HepG2 (cell line): ENCODE measurements around the gene BCO1. TPM values are rescaled to one million over a fixed set of nuclear protein-coding genes. Genes with fewer than 3 reads are reported as not detected.

Source experiments
- ELK4 ChIP-seq: sonication (generic); formaldehyde crosslinking; IDR thresholded peaks from 2 replicates; pipeline ENCODE4 v1.9.0; 2021; ENCODE audit warnings: missing genetic modification reagents, borderline replicate concordance
- ERF ChIP-seq: IDR thresholded peaks from 2 replicates; pipeline ENCODE4 v1.6.1; 2018; ENCODE audit warnings: missing biosample characterization, missing genetic modification reagents
- GPBP1L1 ChIP-seq: sonication (generic); formaldehyde crosslinking; IDR thresholded peaks from 2 replicates; pipeline ENCODE4 v1.5.0; 2020; ENCODE audit warnings: mild to moderate bottlenecking, missing genetic modification reagents
- HIC2 ChIP-seq: sonication (generic); formaldehyde crosslinking; IDR thresholded peaks from 2 replicates; pipeline ENCODE4 v1.9.0; 2022; ENCODE audit warnings: low read depth, missing genetic modification reagents
- HNF4A ChIP-seq: sonication (generic); formaldehyde crosslinking; IDR thresholded peaks from 2 replicates; pipeline ENCODE4 v1.4.0; 2020; ENCODE audit warnings: missing genetic modification reagents
- KDM2A ChIP-seq: sonication (generic); formaldehyde crosslinking; IDR thresholded peaks from 2 replicates; pipeline ENCODE4 v1.4.0; 2020; ENCODE audit warnings: low read depth, missing genetic modification reagents, borderline replicate concordance
- MLLT10 ChIP-seq: sonication (generic); formaldehyde crosslinking; IDR thresholded peaks from 2 replicates; pipeline ENCODE4 v1.4.0; 2020; ENCODE audit warnings: missing genetic modification reagents
- MZF1 ChIP-seq: sonication (generic); formaldehyde crosslinking; IDR thresholded peaks from 2 replicates; pipeline ENCODE4 v1.8.1; 2023; ENCODE audit warnings: mild to moderate bottlenecking, missing genetic modification reagents, borderline replicate concordance
- NCOA5 ChIP-seq: sonication (generic); formaldehyde crosslinking; IDR thresholded peaks from 2 replicates; pipeline ENCODE4 v1.4.0; 2020; ENCODE audit warnings: missing genetic modification reagents
- NR2C2 ChIP-seq: sonication (generic); formaldehyde crosslinking; IDR thresholded peaks from 2 replicates; pipeline ENCODE4 v1.4.0; 2020; ENCODE audit warnings: missing genetic modification reagents, mild to moderate bottlenecking, moderate library complexity, borderline replicate concordance
- PITX1 ChIP-seq: sonication (generic); formaldehyde crosslinking; IDR thresholded peaks from 2 replicates; pipeline ENCODE4 v1.5.1; 2020; ENCODE audit warnings: mild to moderate bottlenecking, missing genetic modification reagents
- RXRA ChIP-seq: sonication (generic); formaldehyde crosslinking; IDR thresholded peaks from 2 replicates; pipeline ENCODE4 v1.5.1; 2020; ENCODE audit warnings: missing genetic modification reagents
- SOX6 ChIP-seq, 2 experiments: fragments of 450-650 bp in 1 of 2; sonication (generic) in 1 of 2; formaldehyde crosslinking in 1 of 2; IDR thresholded peaks; 2 replicates each; pipeline versions ENCODE4 v1.4.0 to v1.6.1; 2017 to 2020; ENCODE audit warnings: antibody characterized with exemption in 1 of 2, mild to moderate bottlenecking in 1 of 2, missing genetic modification reagents in 1 of 2
- STAG1 ChIP-seq: sonication (generic); formaldehyde crosslinking; IDR thresholded peaks from 2 replicates; pipeline ENCODE4 v1.4.0; 2020; ENCODE audit warnings: missing genetic modification reagents
- TCF7L2 ChIP-seq: IDR thresholded peaks from 2 replicates; pipeline ENCODE4 v1.6.1; 2011; ENCODE audit warnings: mild to moderate bottlenecking, low read depth, low read length, moderate library complexity
- XRCC5 ChIP-seq: fragments of 200-400 bp; formaldehyde crosslinking; optimal IDR thresholded peaks from 2 replicates; pipeline ENCODE3; 2017; ENCODE audit warnings: mild to moderate bottlenecking, low read length
- ZMYM3 ChIP-seq: sonication (generic); formaldehyde crosslinking; IDR thresholded peaks from 2 replicates; pipeline ENCODE4 v1.5.1; 2020; ENCODE audit warnings: mild to moderate bottlenecking, missing genetic modification reagents
- ZNF280D ChIP-seq: sonication (generic); formaldehyde crosslinking; IDR thresholded peaks from 2 replicates; pipeline ENCODE4 v1.5.1; 2020; ENCODE audit warnings: mild to moderate bottlenecking, missing genetic modification reagents
- ZNF501 ChIP-seq: sonication (generic); formaldehyde crosslinking; IDR thresholded peaks from 2 replicates; pipeline ENCODE4 v1.5.1; 2020; ENCODE audit warnings: mild to moderate bottlenecking, moderate library complexity, missing genetic modification reagents
- ZNF510 ChIP-seq: sonication (generic); formaldehyde crosslinking; IDR thresholded peaks from 2 replicates; pipeline ENCODE4 v1.4.0; 2020; ENCODE audit warnings: low read depth, mild to moderate bottlenecking, missing genetic modification reagents
- ZNF766 ChIP-seq: sonication (generic); formaldehyde crosslinking; IDR thresholded peaks from 2 replicates; pipeline ENCODE4 v1.5.0; 2020; ENCODE audit warnings: missing genetic modification reagents, borderline replicate concordance
- ZNF781 ChIP-seq: sonication (generic); formaldehyde crosslinking; IDR thresholded peaks from 2 replicates; pipeline ENCODE4 v1.5.1; 2020; ENCODE audit warnings: borderline replicate concordance, mild to moderate bottlenecking, missing genetic modification reagents; ENCODE audit errors: not compliant biosample characterization
- ZNF782 ChIP-seq: sonication (generic); formaldehyde crosslinking; IDR thresholded peaks from 2 replicates; pipeline ENCODE4 v1.4.0; 2020; ENCODE audit warnings: missing genetic modification reagents, mild to moderate bottlenecking, borderline replicate concordance
- ZNF790 ChIP-seq: sonication (generic); formaldehyde crosslinking; IDR thresholded peaks from 2 replicates; pipeline ENCODE4 v1.8.0; 2022; ENCODE audit warnings: missing genetic modification reagents, mild to moderate bottlenecking, borderline replicate concordance
- polyA plus RNA-seq, 8 experiments: library from polyadenylated mRNA; depleted of rRNA in 3 of 8; stranded (reverse) in 7 of 8; unstranded in 1 of 8; fragments of >200 nt; fragmentation: Illumina TruSeq in 4 of 8; extraction: Trizol in 4 of 8; gene quantifications; 2 replicates each; pipeline versions ENCODE4 v1.2.1 to v1.2.3, GENCODE V29; 2011 to 2016; ENCODE audit warnings: low read depth in 4 of 8, missing spikeins in 1 of 8, mixed read lengths in 1 of 8; ENCODE audit not compliant: insufficient read depth in 1 of 8
- total RNA-seq, 5 experiments: library from RNA; depleted of rRNA; stranded (reverse); fragments of >200 nt; fragmentation: Illumina TruSeq; extraction: Trizol; gene quantifications; 2 replicates each; pipeline ENCODE4 v1.2.3, GENCODE V29; 2016; ENCODE audit warnings: low read depth in 1 of 5

The BCO1 gene
- total and polyA plus RNA-seq, 2 of the 13 experiments (the other 11 are each of a cell fraction or from before 2014, with no cell fraction given): 0.11 TPM; not detected in 1

GRCh38 chr16:81198635-81199034 lies 39.9 kb upstream of the BCO1 start (continued):
- TF ChIP-seq ZNF280D (CRISPR knock-in tag) (peak; percentile 53; the same call in 1 of the 2 replicates), MZF1 (no peak), PITX1 (CRISPR knock-in tag) (0 out of 2 replicates have a peak, but pooled peaks have one; percentile 45), TCF7L2 (no peak), ZNF790 (no peak), NR2C2 (peak; percentile 35; the same call in 1 of the 2 replicates), HIC2 (CRISPR knock-in tag) (no peak), ZNF501 (peak; percentile 34; the same call in 1 of the 2 replicates), ZNF766 (CRISPR knock-in tag) (no peak), RXRA (CRISPR knock-in tag) (0 out of 2 replicates have a peak, but pooled peaks have one; percentile 13), STAG1 (CRISPR knock-in tag) (peak; percentile 89), GPBP1L1 (CRISPR knock-in tag) (no peak), SOX6 (IDR thresholded peaks at IDR 0.05) (no peak), SOX6 (CRISPR knock-in tag; IDR thresholded peaks at IDR 0.05) (peak; percentile 36; the same call in 1 of the 2 replicates), MLLT10 (CRISPR knock-in tag) (no peak), KDM2A (CRISPR knock-in tag) (peak; percentile 42; the same call in 1 of the 2 replicates), HNF4A (CRISPR knock-in tag) (peak; percentile 64), ZNF782 (CRISPR knock-in tag) (no peak), NCOA5 (CRISPR knock-in tag) (no peak), ELK4 (CRISPR knock-in tag) (no peak), ERF (CRISPR knock-in tag) (peak; percentile 61; the same call in 1 of the 2 replicates), ZNF510 (no peak), XRCC5 (peak; percentile 19), ZNF781 (CRISPR knock-in tag) (peak; percentile 32), ZMYM3 (CRISPR knock-in tag) (peak; percentile 55; the same call in 1 of the 2 replicates)
